ENCODE results near the gene SPATA4.

DNA sequence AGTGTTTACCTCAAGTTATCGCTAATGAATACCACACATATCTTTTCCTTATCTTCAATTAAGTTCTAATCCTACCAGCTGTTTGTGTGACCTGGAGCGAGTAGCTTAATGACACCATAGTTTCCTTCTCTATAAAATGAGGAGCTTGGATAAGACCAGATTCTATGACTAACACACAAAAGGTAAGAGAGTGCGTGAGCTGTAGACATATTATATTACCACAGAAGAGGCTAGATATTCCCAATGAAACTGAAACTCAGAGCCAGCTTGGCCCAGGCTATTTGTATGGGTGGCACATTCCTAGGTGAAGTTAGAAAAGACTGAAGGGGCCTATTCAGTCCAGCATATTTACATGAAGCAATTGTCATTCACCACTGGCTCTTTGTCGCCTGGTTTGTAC is 43.4 kb upstream of the SPATA4 start:
- TF ChIP-seq, protein P1, sequence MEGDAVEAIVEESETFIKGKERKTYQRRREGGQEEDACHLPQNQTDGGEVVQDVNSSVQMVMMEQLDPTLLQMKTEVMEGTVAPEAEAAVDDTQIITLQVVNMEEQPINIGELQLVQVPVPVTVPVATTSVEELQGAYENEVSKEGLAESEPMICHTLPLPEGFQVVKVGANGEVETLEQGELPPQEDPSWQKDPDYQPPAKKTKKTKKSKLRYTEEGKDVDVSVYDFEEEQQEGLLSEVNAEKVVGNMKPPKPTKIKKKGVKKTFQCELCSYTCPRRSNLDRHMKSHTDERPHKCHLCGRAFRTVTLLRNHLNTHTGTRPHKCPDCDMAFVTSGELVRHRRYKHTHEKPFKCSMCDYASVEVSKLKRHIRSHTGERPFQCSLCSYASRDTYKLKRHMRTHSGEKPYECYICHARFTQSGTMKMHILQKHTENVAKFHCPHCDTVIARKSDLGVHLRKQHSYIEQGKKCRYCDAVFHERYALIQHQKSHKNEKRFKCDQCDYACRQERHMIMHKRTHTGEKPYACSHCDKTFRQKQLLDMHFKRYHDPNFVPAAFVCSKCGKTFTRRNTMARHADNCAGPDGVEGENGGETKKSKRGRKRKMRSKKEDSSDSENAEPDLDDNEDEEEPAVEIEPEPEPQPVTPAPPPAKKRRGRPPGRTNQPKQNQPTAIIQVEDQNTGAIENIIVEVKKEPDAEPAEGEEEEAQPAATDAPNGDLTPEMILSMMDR (IDR thresholded peaks at IDR 0.05): no peak
- TF ChIP-seq POLR2AphosphoS5 (IDR thresholded peaks at IDR 0.05) (no peak), POLR2A (IDR thresholded peaks at IDR 0.05) (no peak)
